Measurements from ENCODE around the gene SPAG16.

The SPAG16 gene

GRCh38 chr2:214034417-214034816 is 750.2 kb downstream of the SPAG16 start:
- no peak for TF ChIP-seq CTCF (conservative IDR thresholded peaks at IDR 0.05)
- H3K27ac ChIP-seq = no peak overlapping the region

DNA sequence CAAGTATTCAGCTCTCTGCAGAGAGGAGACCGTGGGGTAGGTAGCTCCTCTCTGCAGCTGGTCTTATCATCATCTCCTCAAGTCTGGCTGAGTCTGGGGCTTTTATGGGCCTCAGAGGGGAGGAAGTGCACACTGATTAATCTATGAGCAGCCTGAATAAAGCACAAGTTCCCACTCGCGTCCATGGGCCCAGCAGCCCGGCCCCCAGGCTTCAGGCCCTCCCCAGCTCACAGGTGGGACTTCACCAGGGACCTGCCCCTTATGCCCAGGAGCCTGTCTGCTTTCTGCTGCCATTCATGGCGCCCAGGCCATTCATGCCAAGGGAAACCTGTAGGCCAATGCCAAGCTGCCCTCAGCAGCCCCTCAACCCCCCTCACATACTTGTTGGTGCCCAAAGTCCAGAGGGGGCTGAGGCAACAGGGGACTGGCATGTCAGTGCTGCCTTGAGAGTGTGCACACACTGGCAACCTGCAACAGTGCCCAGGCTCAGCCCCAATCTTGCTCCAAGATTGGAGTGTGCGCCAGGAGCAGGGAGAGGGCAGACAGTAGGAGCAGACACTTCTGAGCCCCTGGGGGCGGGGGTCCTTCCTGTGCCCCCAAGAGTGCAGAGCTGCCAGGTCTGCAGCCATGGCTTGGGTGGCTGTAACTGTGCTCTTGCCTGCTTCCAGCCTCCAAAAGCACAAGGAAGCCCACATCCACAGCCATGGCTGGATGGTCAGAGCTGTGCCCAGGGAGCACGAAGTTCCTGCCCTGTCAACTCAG is 751.0 kb downstream of the SPAG16 start:
- no peak for TF ChIP-seq CTCF (conservative IDR thresholded peaks at IDR 0.05)

GRCh38 chr2:214035921-214036320 is 751.7 kb downstream of the SPAG16 start:
- H3K27ac ChIP-seq = no peak overlapping the region
- no peak for TF ChIP-seq CTCF (conservative IDR thresholded peaks at IDR 0.05)

More for the DNA sequence above, 751.0 kb downstream of the SPAG16 start:
- no peak overlapping the region for H3K27ac ChIP-seq

DNA sequence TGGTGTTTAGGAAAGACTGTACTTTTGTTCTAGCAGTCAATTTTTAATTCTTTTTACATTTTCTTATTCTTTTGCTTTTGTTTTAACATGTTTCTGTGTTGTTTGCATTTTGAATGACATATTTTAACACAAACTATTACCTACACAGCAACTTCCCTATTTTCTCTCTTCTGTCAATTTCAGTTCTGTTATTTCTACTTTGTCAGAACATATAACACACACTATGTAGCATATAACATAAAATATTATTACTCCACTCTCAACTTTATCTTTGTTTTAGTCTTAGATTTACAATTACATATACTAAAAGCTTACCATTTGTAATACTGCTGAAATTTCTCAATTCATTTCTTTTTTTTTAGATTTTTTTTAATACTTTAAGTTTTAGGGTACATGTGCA is 753.9 kb downstream of the SPAG16 start:
- no peak for TF ChIP-seq CTCF (conservative IDR thresholded peaks at IDR 0.05)
- no peak overlapping the region for H3K27ac ChIP-seq

DNA sequence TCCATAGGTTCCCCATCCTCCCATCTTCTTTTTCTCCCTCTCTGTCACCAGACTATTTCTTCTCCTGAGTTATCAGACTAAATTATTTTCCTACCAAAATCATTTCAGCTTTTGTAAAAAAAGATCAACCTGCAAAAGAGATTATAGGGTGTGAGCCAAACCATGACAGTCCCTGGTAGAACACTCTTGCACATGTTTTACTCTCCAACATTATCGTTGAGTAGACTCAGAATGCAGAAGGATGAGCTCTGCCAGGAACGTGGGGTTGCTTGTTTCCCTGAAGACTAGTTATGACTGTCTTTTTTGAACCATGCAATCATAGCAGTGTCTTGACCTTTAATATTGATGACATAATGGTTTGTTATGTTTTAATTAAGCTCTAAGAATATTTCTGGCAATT is 766.5 kb downstream of the SPAG16 start:
- no peak for TF ChIP-seq CTCF (conservative IDR thresholded peaks at IDR 0.05)
- H3K27ac ChIP-seq = no peak overlapping the region

GRCh38 chr2:214051585-214051984 is 767.3 kb downstream of the SPAG16 start:
- no peak for TF ChIP-seq CTCF (conservative IDR thresholded peaks at IDR 0.05)
- no peak overlapping the region for H3K27ac ChIP-seq

- no peak overlapping the region for H3K27ac ChIP-seq
- TF ChIP-seq CTCF (conservative IDR thresholded peaks at IDR 0.05) = no peak
These were observed 768.0 kb downstream of the SPAG16 start for GRCh38 chr2:214052235-214052634.
